ENCODE measurements around the gene CPLX1.

Gene CPLX1

DNA sequence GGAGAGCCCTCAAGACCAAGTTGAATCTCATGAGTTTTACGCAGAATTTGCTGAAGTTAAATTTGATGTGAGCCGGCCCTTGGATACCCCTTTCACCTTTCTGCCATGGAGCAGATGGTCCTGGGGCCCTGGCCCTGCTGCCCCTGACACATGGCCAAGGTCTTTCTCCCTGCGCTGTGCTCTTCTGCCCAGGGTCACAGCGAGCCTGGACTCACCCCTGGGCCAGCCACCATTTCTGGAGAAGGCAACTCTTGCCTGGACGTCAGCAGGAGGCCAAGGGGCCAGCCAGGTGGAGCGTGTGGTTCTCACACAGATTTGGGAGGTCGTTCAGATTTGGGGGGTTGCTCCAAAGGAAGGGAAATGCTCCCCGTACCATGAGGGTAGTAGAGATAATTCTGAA lies 90.3 kb downstream of the CPLX1 start:
- TF ChIP-seq EZH2phosphoT487 (IDR thresholded peaks at IDR 0.05; ENCODE audit: borderline replicate concordance), result no peak
- TF ChIP-seq, protein P1, sequence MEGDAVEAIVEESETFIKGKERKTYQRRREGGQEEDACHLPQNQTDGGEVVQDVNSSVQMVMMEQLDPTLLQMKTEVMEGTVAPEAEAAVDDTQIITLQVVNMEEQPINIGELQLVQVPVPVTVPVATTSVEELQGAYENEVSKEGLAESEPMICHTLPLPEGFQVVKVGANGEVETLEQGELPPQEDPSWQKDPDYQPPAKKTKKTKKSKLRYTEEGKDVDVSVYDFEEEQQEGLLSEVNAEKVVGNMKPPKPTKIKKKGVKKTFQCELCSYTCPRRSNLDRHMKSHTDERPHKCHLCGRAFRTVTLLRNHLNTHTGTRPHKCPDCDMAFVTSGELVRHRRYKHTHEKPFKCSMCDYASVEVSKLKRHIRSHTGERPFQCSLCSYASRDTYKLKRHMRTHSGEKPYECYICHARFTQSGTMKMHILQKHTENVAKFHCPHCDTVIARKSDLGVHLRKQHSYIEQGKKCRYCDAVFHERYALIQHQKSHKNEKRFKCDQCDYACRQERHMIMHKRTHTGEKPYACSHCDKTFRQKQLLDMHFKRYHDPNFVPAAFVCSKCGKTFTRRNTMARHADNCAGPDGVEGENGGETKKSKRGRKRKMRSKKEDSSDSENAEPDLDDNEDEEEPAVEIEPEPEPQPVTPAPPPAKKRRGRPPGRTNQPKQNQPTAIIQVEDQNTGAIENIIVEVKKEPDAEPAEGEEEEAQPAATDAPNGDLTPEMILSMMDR (conservative IDR thresholded peaks at IDR 0.05; ENCODE audit: low read length), result no peak

More for the DNA sequence above, 90.3 kb downstream of the CPLX1 start:
- Histone ChIP-seq H3K79me2 (ENCODE audit: insufficient read depth, low read length) (no peaks in the 10 kb centered on the region), H2AFZ (ENCODE audit: low read length) (no peak overlapping the region), H3K9ac (ENCODE audit: low read depth, low read length, poor library complexity, severe bottlenecking) (no peak overlapping the region), H3K4me2 (ENCODE audit: low read depth, low read length, poor library complexity, severe bottlenecking) (no peak overlapping the region), H4K20me1 (ENCODE audit: insufficient read depth, low read length, poor library complexity, severe bottlenecking) (no peaks in the 10 kb centered on the region), H3K27me3 (ENCODE audit: insufficient read depth, low read length, poor library complexity, severe bottlenecking) (no peaks in the 10 kb centered on the region), H3K4me1 (ENCODE audit: insufficient read depth, low read length, poor library complexity, severe bottlenecking) (no peaks in the 10 kb centered on the region), H3K36me3 (ENCODE audit: insufficient read depth, low read length) (peaks cover 74% of the 10 kb centered on the region; the same call in 1 of the 2 replicates), H3K9me2 (replicated peaks; ENCODE audit: low read depth, low read length) (no peaks in the 10 kb centered on the region), H3K4me3 (ENCODE audit: low read length, poor library complexity, severe bottlenecking) (no peak overlapping the region), H3F3A (ENCODE audit: low read depth) (no peaks in the 10 kb centered on the region), H3K9me3 (ENCODE audit: insufficient read depth, low read depth, low read length) (no peaks in the 10 kb centered on the region)
